Activated CD8-positive, alpha-beta T cell treated with anti-CD3 and anti-CD28 coated beads for 36 hours (primary cell): ENCODE results near the gene KANK3. TPM values are rescaled to one million over a fixed set of nuclear protein-coding genes. Genes with fewer than 3 reads are reported as not detected.

ENCODE experiments used
- ATAC-seq: fragments of 200-7000 bp; cut with Tn5 transposase; one replicate; pipeline ENCODE4 v1.10.0; 2021; ENCODE audit warnings: mild to moderate bottlenecking, moderate library complexity
- CTCF ChIA-PET: fragments of 350-600 bp; sonication (Branson Sonifier 250); formaldehyde crosslinking; loops from one replicate; lab custom pipeline; 2021; ENCODE audit warnings: antibody characterized with exemption; lab: Charles Lee
- POLR2A ChIA-PET: fragments of 350-600 bp; sonication (Branson Sonifier 250); formaldehyde crosslinking; loops from one replicate; lab custom pipeline; 2021; ENCODE audit warnings: antibody characterized with exemption; lab: Charles Lee
- DNase-seq: peaks from one replicate; pipeline ENCODE4 v3.0.0-alpha.2; 2020
- H3K27ac Mint-ChIP-seq: one replicate; pipeline ENCODE4 v1.8.0; 2021; ENCODE audit warnings: mild to moderate bottlenecking, mixed read lengths
- H3K27me3 Mint-ChIP-seq: one replicate; pipeline ENCODE4 v1.8.0; 2021; ENCODE audit warnings: mixed read lengths
- H3K36me3 Mint-ChIP-seq: one replicate; pipeline ENCODE4 v1.8.0; 2021; ENCODE audit warnings: low read depth, mixed read lengths
- H3K4me1 Mint-ChIP-seq: one replicate; pipeline ENCODE4 v1.8.0; 2021; ENCODE audit warnings: low read depth, mixed read lengths
- H3K4me3 Mint-ChIP-seq: one replicate; pipeline ENCODE4 v1.8.0; 2021; ENCODE audit warnings: mild to moderate bottlenecking, moderate library complexity, mixed read lengths
- H3K9me3 Mint-ChIP-seq: one replicate; pipeline ENCODE4 v1.8.0; 2021; ENCODE audit warnings: mixed read lengths
- intact Hi-C: fragments of 100-400 bp; cut with micrococcal nuclease; formaldehyde crosslinking; loops from one replicate; pipeline ENCODE4 v1.10.0; 2022
- total RNA-seq, 2 experiments: library from RNA; stranded (reverse); gene quantifications; one replicate each; pipeline ENCODE4 v1.2.3, GENCODE V29; 2021
- TF ChIP-seq, protein P1 (sequence below): fragments of 200-600 bp; IDR thresholded peaks from one replicate; pipeline ENCODE4 v1.8.0; 2022; ENCODE audit warnings: antibody characterized with exemption, mild to moderate bottlenecking

Gene KANK3
- total RNA-seq, 2 experiments from 2014 or later, result 3.6 TPM

DNA sequence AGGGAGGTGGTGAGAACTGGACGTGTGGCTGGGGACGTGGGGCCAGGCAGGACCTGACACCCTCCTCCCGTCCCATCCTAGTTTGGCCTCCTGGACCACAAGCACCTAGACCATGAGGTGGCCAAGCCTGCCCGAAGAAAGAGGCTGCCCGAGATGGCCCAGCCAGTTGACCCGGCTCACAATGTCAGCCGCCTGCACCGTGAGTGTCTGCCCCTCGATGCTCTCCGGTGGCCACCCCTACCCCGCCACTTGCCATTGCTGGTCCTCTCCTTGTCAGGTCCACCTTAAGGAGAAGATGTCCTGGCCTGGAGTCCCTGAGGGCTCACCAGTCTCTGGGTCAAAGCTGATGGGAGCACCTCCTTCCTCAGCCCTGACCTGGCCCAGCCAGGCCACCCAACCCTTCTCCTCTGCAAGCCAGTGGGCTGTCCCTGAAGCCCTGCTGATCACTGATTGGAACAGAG, 23.1 kb upstream of the KANK3 start:
- Mint-ChIP-seq H3K27me3 (peaks cover 50% of the 10 kb centered on the region), H3K4me3 (peak overlapping the region; percentile 26), H3K27ac (no peak overlapping the region), H3K9me3 (no peaks in the 10 kb centered on the region), H3K4me1 (peaks cover 37% of the 10 kb centered on the region), H3K36me3 (peaks cover 12% of the 10 kb centered on the region)
- POLR2A ChIA-PET, result interaction anchor here (0.6 kb wide), 1 partner anchor 62 kb away, joined by 3 read pairs; no protein-coding TSS in a partner anchor
- no peak for DNase-seq
- ATAC-seq, result no peak
- TF ChIP-seq, protein P1, sequence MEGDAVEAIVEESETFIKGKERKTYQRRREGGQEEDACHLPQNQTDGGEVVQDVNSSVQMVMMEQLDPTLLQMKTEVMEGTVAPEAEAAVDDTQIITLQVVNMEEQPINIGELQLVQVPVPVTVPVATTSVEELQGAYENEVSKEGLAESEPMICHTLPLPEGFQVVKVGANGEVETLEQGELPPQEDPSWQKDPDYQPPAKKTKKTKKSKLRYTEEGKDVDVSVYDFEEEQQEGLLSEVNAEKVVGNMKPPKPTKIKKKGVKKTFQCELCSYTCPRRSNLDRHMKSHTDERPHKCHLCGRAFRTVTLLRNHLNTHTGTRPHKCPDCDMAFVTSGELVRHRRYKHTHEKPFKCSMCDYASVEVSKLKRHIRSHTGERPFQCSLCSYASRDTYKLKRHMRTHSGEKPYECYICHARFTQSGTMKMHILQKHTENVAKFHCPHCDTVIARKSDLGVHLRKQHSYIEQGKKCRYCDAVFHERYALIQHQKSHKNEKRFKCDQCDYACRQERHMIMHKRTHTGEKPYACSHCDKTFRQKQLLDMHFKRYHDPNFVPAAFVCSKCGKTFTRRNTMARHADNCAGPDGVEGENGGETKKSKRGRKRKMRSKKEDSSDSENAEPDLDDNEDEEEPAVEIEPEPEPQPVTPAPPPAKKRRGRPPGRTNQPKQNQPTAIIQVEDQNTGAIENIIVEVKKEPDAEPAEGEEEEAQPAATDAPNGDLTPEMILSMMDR, result no peak
- CTCF ChIA-PET, result interaction anchor here (0.7 to 8.3 kb wide), 3 partner anchors 13 to 81 kb away, joined by 3 to 67 read pairs (median 5); partner anchors contain the start of gene MARCHF2
- intact Hi-C loops, result no loop called here

DNA sequence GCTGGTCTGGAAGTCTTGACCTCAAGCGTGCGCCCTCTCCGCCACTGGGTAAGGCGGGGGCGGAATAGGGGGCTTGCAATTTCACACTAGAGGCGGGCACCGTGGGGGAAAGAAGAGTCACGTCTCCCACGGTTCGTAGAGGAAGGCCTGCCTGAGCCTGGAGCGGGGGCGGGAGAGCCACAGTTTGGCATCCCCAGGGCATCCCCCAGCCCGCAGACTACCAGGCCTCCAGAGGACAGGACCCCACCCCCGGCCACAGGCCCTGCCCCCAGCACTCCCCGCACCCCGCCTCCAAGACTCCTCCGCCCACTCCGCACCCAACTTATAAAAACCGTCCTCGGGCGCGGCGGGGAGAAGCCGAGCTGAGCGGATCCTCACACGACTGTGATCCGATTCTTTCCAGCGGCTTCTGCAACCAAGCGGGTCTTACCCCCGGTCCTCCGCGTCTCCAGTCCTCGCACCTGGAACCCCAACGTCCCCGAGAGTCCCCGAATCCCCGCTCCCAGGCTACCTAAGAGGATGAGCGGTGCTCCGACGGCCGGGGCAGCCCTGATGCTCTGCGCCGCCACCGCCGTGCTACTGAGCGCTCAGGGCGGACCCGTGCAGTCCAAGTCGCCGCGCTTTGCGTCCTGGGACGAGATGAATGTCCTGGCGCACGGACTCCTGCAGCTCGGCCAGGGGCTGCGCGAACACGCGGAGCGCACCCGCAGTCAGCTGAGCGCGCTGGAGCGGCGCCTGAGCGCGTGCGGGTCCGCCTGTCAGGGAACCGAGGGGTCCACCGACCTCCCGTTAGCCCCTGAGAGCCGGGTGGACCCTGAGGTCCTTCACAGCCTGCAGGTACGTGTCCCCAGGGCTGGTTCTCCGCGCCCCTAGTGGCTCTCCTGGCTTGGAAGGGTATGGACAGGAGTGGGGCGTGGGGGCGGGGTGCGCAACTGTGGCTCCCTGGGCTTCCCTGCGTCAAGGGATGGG, 21.0 kb upstream of the KANK3 start, which contains the start of gene ANGPTL4:
TSS of gene ANGPTL4 (plus strand) at position 353 of the 969 bp plus-strand sequence. CDS start at position 520, 167 bp downstream.
- peaks cover 34% of the 10 kb centered on the region for H3K4me1 Mint-ChIP-seq
- intact Hi-C loops, result no loop called here
- peak within 1 kb of the TSS; percentile 76 for H3K27ac Mint-ChIP-seq
- DNase-seq (peak; percentile 96), ATAC-seq (peak; percentile 92)
- CTCF ChIA-PET, result interaction anchor here (1.4 to 8.3 kb wide), 3 partner anchors 11 to 49 kb away, joined by 4 to 67 read pairs (median 5); partner anchors contain the start of gene MARCHF2
- H3K27me3 Mint-ChIP-seq, result peaks cover 50% of the 10 kb centered on the region
- H3K9me3 Mint-ChIP-seq, result no peaks in the 10 kb centered on the region
- peak within 1 kb of the TSS; percentile 83 for H3K4me3 Mint-ChIP-seq
- POLR2A ChIA-PET, result interaction anchor here (1.0 to 1.2 kb wide), 4 partner anchors 9 to 119 kb away, joined by 3 to 4 read pairs (median 4); no protein-coding TSS in a partner anchor
- TF ChIP-seq, protein P1, result no peak
- peaks cover 12% of the 10 kb centered on the region for H3K36me3 Mint-ChIP-seq

DNA sequence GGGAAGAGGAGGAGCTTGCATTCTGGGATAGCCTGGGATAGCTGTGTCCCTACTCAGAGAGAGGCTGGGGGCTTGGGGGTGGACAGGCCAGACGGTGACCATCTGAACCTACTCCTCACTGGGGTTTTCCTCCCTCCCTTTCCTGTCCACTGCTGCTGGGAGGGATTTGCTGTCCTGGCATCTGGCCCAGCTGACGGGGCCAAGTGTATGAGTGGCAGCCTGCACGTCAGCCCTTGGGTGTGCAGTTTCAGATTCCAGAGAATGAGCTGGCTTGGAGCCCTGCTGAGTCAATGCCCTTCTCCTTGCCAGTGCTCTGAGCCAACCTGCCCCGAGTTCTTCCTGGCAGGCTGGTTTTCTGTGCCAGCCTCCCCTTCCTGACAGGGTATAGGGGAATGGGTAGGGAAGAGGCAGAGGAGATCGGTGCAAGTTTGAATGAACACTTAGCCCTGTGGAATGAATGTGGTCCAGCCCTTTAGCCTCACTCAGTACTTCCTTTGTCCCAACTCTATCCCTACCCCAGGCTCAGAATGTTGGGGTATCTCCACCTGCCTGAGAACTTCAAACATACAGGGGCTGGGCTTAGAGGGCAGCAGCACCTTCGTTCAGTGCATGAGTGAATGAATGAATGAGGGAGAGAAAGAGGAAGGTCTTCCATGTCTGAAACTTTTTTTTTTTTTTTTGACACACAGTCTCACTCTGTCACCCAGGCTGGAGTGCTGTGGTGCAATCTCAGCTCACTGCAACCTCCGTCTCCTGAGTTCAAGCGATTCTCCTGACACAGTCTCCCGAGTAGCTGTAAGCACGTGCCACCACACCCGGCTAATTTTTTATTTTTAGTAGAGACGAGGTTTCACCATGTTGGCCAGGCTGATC, 19.1 kb upstream of the KANK3 start:
- Mint-ChIP-seq H3K9me3 (no peaks in the 10 kb centered on the region), H3K27ac (peak overlapping the region; percentile 63), H3K36me3 (peaks cover 5% of the 10 kb centered on the region), H3K4me3 (peak overlapping the region; percentile 34), H3K27me3 (peaks cover 37% of the 10 kb centered on the region), H3K4me1 (peaks cover 28% of the 10 kb centered on the region)
- peak; percentile 76 for DNase-seq
- intact Hi-C loops, result no loop called here
- POLR2A ChIA-PET, result interaction anchor here (0.6 to 1.4 kb wide), 4 partner anchors 28 to 115 kb away, joined by 3 to 4 read pairs (median 4); partner anchors contain the start of gene RAB11B
- peak; percentile 53 for ATAC-seq
- CTCF ChIA-PET, result interaction anchor here (1.3 to 8.3 kb wide), 3 partner anchors 9 to 28 kb away, joined by 3 to 67 read pairs (median 5); no protein-coding TSS in a partner anchor
- TF ChIP-seq, protein P1, result no peak

DNA sequence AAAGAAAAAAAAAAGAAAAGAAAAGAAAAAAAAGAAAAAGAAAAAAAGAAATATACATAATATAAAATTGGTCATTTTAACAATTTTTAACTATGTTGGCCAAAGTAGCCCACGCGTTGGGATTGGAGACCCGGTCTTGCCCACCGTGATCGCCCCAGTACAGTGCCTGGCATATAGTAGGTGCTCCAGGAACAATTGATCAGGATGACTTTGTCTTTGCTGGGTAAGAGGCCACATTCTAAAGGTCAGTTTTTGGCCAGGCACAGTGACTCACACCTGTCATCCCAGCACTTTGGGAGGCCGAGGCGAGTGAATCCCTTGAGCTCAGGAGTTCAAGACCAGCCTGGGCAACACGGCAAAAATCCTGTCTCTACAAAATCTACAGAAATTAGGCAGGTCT, 17.1 kb upstream of the KANK3 start:
- Mint-ChIP-seq H3K27me3 (peaks cover 20% of the 10 kb centered on the region), H3K27ac (no peak overlapping the region), H3K4me3 (no peak overlapping the region), H3K9me3 (peaks cover 2% of the 10 kb centered on the region), H3K36me3 (no peaks in the 10 kb centered on the region), H3K4me1 (peaks cover 31% of the 10 kb centered on the region)
- no peak for DNase-seq
- intact Hi-C loops, result no loop called here
- ChIA-PET CTCF (interaction anchor here (1.1 kb wide), 1 partner anchor 218 kb away, joined by 3 read pairs; no protein-coding TSS in a partner anchor), POLR2A (no interaction called here)
- TF ChIP-seq, protein P1, result no peak
- ATAC-seq, result no peak
